ENCODE results near the gene CTTNBP2.

The CTTNBP2 gene

GRCh38 chr7:117816727-117817126, 56.5 kb downstream of the CTTNBP2 start:
- no peak for DNase-seq

GRCh38 chr7:117811696-117812095, 61.5 kb downstream of the CTTNBP2 start:
- DNase-seq: no peak

GRCh38 chr7:117810642-117811512, 62.4 kb downstream of the CTTNBP2 start:
- no peak for DNase-seq

- no peak for DNase-seq
Observed at GRCh38 chr7:117809958-117810357, 63.3 kb downstream of the CTTNBP2 start.

DNA sequence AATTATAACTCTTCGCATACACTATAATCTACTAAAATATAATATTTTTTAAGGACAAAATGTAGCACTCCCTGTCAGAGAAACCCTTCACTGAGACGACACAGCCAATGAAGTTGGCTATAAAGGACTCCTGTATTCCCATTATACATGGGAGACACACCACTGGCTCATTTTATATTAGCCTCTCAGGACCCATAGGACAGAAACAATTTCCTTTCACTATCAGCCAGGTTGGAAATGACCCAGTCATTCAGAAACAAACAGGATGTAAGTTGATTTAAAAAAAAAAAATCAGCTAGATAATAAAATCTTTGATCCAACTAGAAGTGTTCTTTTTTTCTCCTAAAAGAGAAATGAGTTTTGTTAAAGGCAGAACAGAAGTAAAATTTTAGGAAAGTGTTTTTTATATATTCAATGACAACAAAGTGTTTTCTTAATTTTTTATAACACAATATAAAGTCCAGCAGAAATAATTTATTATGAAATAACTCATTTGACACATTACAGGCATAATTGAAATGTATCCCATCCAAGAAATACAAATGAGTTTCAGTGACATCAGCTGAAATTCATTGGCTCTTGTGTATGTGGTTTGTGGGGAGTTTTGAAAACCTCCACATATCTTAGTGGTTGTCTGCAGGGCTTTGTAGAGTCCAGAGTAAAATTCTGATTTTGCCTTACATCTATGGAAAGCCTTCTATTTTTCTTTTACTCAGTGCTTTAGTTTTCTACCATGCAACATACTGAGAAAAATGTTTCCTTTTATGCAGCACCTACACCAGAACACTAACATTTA, 64.1 kb downstream of the CTTNBP2 start:
- DNase-seq: no peak

DNA sequence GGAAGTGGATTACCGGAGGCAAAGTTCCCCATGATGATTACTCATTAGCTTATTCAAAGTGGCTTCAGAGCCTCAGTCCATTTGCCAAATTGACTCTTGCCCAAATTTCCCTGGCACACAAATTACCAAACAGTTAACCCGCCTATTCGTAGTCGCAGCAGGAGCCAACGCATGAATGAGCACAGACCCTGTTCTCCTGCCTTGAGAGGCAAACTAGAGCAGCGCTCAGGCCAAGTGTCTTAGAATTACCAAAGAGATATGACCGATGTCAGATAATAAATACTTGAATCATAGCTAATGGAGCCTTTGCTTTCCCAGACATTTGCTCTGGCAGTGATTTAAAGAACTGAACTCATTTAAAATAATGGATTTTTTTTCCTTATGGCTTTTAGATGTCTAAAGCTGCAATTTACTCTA, 64.9 kb downstream of the CTTNBP2 start:
- DNase-seq: no peak

- no peak for DNase-seq
Observed at GRCh38 chr7:117807676-117808075, 65.6 kb downstream of the CTTNBP2 start.

DNA sequence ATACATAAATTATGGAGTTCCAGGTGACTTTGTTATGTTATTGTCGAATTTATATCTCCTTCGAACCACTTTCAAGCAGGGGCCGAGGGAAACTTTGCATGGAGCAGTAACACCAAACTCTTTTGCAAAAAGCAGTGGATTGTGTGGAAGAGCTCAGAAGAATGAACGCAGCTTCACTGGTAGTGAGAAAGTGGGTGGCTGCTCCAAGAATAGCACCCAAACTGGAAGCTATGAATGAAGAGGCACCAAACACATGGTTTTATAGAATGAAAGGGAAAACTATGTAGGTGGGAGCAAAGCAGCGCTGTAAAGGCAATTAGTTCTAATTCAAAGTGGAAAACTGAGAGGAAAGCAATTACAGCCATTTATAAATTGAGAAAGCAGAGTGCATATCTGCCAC, 67.2 kb downstream of the CTTNBP2 start:
- DNase-seq: no peak

DNA sequence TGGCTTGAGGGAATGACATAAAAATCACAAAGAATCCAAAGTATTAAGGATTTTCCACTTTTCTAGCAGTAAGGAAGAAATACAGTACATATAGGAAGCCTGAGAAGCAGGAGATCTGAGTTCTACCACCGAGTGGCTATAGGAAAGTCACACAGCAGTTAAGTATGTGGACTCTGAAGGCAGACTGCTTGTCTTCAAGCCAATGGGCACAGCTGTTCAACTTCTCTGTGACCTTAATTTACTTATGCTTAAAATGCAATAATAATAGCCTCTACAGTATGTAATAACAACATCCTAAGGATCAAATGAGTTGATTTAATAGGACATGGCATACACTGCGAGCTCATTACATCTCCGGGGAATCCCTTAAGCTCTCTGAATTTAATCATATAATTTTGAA, 68.0 kb downstream of the CTTNBP2 start:
- DNase-seq: no peak

GRCh38 chr7:117803476-117803875, 69.8 kb downstream of the CTTNBP2 start:
- DNase-seq: no peak

DNA sequence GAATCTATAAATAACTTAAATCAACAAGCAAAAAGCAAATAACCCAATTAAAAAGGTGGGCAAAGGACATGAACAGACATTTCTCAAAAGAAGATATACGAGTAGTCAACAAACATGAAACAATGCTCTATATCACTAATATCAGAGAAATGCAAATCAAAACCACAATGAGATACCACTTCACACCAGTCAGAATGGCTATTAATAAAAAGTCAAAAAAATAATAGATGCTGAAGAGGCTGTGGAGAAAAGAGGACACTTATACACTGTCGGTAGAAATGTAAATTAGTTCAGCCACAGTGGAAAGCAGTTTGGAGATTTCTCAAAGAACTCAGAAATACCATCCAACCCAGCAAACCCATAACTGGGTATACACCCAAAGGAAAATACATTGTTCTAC, 70.6 kb downstream of the CTTNBP2 start:
- DNase-seq: no peak

DNA sequence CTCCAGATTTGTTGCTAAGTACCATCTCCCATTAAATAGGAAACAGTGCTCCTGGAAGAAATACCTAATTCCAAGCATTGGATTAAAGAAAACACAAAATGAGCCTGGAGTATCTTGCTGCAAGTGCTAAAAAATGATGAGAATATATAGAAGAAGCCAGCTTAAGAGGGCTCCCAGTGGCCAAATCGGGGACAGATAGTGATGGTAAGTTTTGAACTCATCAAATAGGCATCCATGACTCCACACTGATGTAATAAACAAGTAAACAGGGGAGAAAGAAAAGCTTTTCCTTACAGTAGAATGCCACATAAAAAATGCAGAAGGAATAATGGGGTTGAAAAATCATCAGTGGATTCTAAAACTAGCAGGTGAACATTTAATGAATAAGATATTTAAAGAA, 72.4 kb downstream of the CTTNBP2 start:
- DNase-seq: no peak

DNA sequence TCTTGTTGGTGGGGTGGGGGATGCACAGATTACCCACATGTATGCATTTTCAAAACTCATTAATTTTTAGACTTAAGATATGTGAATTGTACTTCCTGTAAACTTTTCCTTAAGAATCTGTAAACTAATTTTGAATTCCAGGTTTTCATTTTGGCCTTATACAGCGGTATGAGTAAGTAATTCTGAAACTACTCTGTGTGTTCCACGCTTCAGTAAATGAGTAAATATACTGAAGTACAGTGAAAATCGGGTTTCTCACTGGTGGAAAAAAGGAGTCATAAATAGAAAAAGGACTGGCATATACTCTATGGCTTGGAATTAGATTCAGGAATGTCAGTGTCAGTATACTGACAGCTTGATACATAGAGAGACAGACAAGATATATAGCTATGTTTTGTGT, 72.8 kb downstream of the CTTNBP2 start:
- DNase-seq: no peak

- no peak for DNase-seq
Observed at GRCh38 chr7:117796889-117797288, 76.4 kb downstream of the CTTNBP2 start.

GRCh38 chr7:117793976-117794375, 79.3 kb downstream of the CTTNBP2 start:
- no peak for DNase-seq

- DNase-seq: no peak
Observed at GRCh38 chr7:117793521-117793920, 79.7 kb downstream of the CTTNBP2 start.

- no peak for DNase-seq
Observed at GRCh38 chr7:117791877-117792780, 81.1 kb downstream of the CTTNBP2 start.

GRCh38 chr7:117790731-117791130, 82.5 kb downstream of the CTTNBP2 start:
- DNase-seq: no peak

- no peak for DNase-seq
Observed at GRCh38 chr7:117790251-117790650, 83.0 kb downstream of the CTTNBP2 start.

GRCh38 chr7:117785431-117785830, 87.8 kb downstream of the CTTNBP2 start:
- DNase-seq: no peak

DNA sequence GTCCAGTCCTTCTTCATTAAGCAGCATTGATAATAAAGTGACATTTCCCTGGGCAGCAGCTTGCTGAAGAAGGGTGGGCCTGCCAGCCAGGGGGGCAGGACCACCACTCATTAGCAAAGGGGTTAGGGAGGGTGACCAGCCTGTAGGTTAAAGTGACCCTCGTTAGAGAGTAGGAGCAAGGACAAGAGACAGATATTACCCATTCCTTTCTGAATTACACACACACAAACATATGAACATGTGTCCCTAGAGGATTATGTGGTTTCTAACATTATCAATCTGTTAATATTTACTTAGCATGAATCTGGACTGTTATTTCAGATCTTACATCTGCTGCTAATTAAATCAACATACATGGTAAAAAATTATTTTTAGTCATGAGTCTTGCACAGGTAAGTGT, 88.9 kb downstream of the CTTNBP2 start:
- no peak for DNase-seq

DNA sequence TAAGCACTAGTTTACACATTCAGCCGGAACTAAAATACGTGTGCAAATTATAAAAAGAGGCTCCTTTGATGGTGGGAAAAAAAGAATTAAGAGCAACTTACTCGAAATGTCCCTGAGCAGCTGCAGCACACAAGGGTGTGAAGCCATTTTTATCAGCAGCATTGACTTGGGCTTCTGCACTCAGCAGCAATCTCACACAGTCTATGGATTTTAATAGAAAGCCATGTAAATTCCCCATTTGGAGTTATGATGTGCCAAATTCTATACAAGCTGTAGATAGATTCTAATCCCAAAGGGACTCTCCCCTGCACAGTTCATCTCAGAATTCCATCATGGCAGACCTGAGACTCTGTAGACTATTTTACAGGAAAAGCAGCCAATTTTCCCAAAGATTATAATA, 90.5 kb downstream of the CTTNBP2 start:
- DNase-seq: no peak

DNA sequence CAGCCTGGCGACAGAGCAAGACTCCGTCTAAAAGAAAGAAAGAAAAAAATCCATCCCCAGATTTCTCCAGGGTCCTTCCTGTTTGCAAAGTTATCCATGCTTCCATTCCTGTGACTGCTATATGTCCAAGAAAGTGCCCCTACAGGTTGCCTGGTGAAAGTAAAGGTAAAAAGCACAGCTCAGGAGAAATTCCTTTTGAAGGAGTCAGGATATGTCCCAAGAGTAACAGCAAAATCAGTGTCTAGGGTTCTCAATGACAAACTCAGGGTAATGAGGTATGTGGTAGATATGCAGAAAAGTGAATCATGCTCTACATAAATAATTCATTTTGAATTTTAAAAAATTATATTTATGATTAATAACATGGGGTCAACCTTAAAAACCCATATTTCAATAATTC, 91.5 kb downstream of the CTTNBP2 start:
- no peak for DNase-seq

Measured in GOT3 (cell line).